ENCODE measurements around the gene SUFU. TPM values are rescaled to one million over a fixed set of nuclear protein-coding genes. Genes with fewer than 3 reads are reported as not detected.

Gene SUFU
- total and polyA plus RNA-seq, 5 donors from 2014 or later = 2.4 to 17.8 (median 5.0) TPM

GRCh38 chr10:102470579-102471546 is 32.9 kb upstream of the SUFU start:
- no peaks in the 10 kb centered on the region for H3K9me3 ChIP-seq (ENCODE audit: control insufficient read depth in 2 of 2, low read length in 2 of 2)
- Mint-ChIP-seq H3K4me1 (peaks cover 0 to 17% (median 6%) of the 10 kb centered on the region in 4 donors), H3K27ac (no peak overlapping the region), H3K36me3 (peaks cover 3% of the 10 kb centered on the region), H3K4me3 (no peak overlapping the region), H3K9me3 (no peaks in the 10 kb centered on the region), H3K27me3 (no peaks in the 10 kb centered on the region)
- no peaks in the 10 kb centered on the region for H3K27me3 ChIP-seq (ENCODE audit: control insufficient read depth, insufficient read depth, low read length)
- ATAC-seq (ENCODE audit: low read depth in 2 of 2) (no peak), DNase-seq (no peak)
- peaks cover 9% of the 10 kb centered on the region for H3K4me1 ChIP-seq (ENCODE audit: control insufficient read depth, insufficient read depth, low read length, poor library complexity, severe bottlenecking)
- H3K4me3 ChIP-seq (ENCODE audit: low read depth, low read length) = no peak overlapping the region
- H3K27ac ChIP-seq (ENCODE audit: insufficient read depth, low read length, poor library complexity, severe bottlenecking) = no peak overlapping the region
- H3K36me3 ChIP-seq (ENCODE audit: control insufficient read depth, insufficient read depth, low read length) = no peaks in the 10 kb centered on the region

- peak; percentile 60 to 75 for ATAC-seq (ENCODE audit: low read depth in 2 of 2)
- H3K4me3 ChIP-seq (ENCODE audit: low read depth, low read length) = no peak overlapping the region
These were observed 30.1 kb upstream of the SUFU start for GRCh38 chr10:102473445-102474331.

GRCh38 chr10:102475451-102476040 is 28.2 kb upstream of the SUFU start:
- peaks cover 0 to 30% (median 14%) of the 10 kb centered on the region in 4 donors for H3K4me1 Mint-ChIP-seq
- Histone ChIP-seq H3K4me1 (ENCODE audit: control insufficient read depth, insufficient read depth, low read length, poor library complexity, severe bottlenecking) (peaks cover 12% of the 10 kb centered on the region), H3K27me3 (ENCODE audit: control insufficient read depth, insufficient read depth, low read length) (no peaks in the 10 kb centered on the region), H3K27ac (ENCODE audit: insufficient read depth, low read length, poor library complexity, severe bottlenecking) (no peak overlapping the region), H3K9me3 (ENCODE audit: control insufficient read depth in 2 of 2, low read length in 2 of 2) (no peaks in the 10 kb centered on the region), H3K36me3 (ENCODE audit: control insufficient read depth, insufficient read depth, low read length) (peaks cover 7% of the 10 kb centered on the region), H3K4me3 (ENCODE audit: low read depth, low read length) (no peak overlapping the region)
- no peak overlapping the region for H3K4me3 Mint-ChIP-seq
- H3K36me3 Mint-ChIP-seq = peaks cover 14% of the 10 kb centered on the region
- H3K9me3 Mint-ChIP-seq = no peaks in the 10 kb centered on the region
- H3K27me3 Mint-ChIP-seq = no peaks in the 10 kb centered on the region
- H3K27ac Mint-ChIP-seq = peak overlapping the region in 1 of 3 donors; percentile 82
- DNase-seq (no peak), ATAC-seq (ENCODE audit: low read depth in 2 of 2) (no peak)

More at GRCh38 chr10:102473445-102474331, 30.1 kb upstream of the SUFU start:
- peaks cover 3% of the 10 kb centered on the region for H3K36me3 Mint-ChIP-seq
- DNase-seq = peak in 2 of 3 donors; percentile 15 to 67
- no peaks in the 10 kb centered on the region for H3K27me3 Mint-ChIP-seq
- peaks cover 0 to 24% (median 9%) of the 10 kb centered on the region in 4 donors for H3K4me1 Mint-ChIP-seq
- peak overlapping the region in 3 of 4 donors; percentile 35 to 79 (median 58) for H3K4me3 Mint-ChIP-seq
- Histone ChIP-seq H3K27ac (ENCODE audit: insufficient read depth, low read length, poor library complexity, severe bottlenecking) (no peak overlapping the region), H3K4me1 (ENCODE audit: control insufficient read depth, insufficient read depth, low read length, poor library complexity, severe bottlenecking) (peaks cover 10% of the 10 kb centered on the region), H3K9me3 (ENCODE audit: control insufficient read depth in 2 of 2, low read length in 2 of 2) (no peaks in the 10 kb centered on the region), H3K36me3 (ENCODE audit: control insufficient read depth, insufficient read depth, low read length) (no peaks in the 10 kb centered on the region), H3K27me3 (ENCODE audit: control insufficient read depth, insufficient read depth, low read length) (no peaks in the 10 kb centered on the region)
- no peaks in the 10 kb centered on the region for H3K9me3 Mint-ChIP-seq
- peak overlapping the region; percentile 71 to 83 (median 83) for H3K27ac Mint-ChIP-seq

GRCh38 chr10:102476466-102477141 is 27.2 kb upstream of the SUFU start:
- H3K36me3 ChIP-seq (ENCODE audit: control insufficient read depth, insufficient read depth, low read length) = peaks cover 18% of the 10 kb centered on the region
- peaks cover 12% of the 10 kb centered on the region for H3K4me1 ChIP-seq (ENCODE audit: control insufficient read depth, insufficient read depth, low read length, poor library complexity, severe bottlenecking)
- ATAC-seq (ENCODE audit: low read depth in 2 of 2) (no peak), DNase-seq (peak in 1 of 3 donors; percentile 33)
- peaks cover 15% of the 10 kb centered on the region for H3K36me3 Mint-ChIP-seq
- no peaks in the 10 kb centered on the region for H3K9me3 ChIP-seq (ENCODE audit: control insufficient read depth in 2 of 2, low read length in 2 of 2)
- peak overlapping the region; percentile 8 for H3K27ac ChIP-seq (ENCODE audit: insufficient read depth, low read length, poor library complexity, severe bottlenecking)
- H3K4me3 Mint-ChIP-seq = no peak overlapping the region
- H3K27me3 ChIP-seq (ENCODE audit: control insufficient read depth, insufficient read depth, low read length) = no peaks in the 10 kb centered on the region
- no peaks in the 10 kb centered on the region for H3K9me3 Mint-ChIP-seq
- H3K4me3 ChIP-seq (ENCODE audit: low read depth, low read length) = no peak overlapping the region
- H3K4me1 Mint-ChIP-seq = peaks cover 0 to 30% (median 14%) of the 10 kb centered on the region in 4 donors
- H3K27ac Mint-ChIP-seq = peak overlapping the region; percentile 54 to 91 (median 75)
- no peaks in the 10 kb centered on the region for H3K27me3 Mint-ChIP-seq

- no peak overlapping the region for H3K4me3 ChIP-seq (ENCODE audit: low read depth, low read length)
- no peaks in the 10 kb centered on the region for H3K27me3 ChIP-seq (ENCODE audit: control insufficient read depth, insufficient read depth, low read length)
- DNase-seq (no peak), ATAC-seq (ENCODE audit: low read depth in 2 of 2) (no peak)
- Mint-ChIP-seq H3K4me3 (no peak overlapping the region), H3K27ac (peak overlapping the region in 2 of 3 donors; percentile 5 to 85), H3K27me3 (no peaks in the 10 kb centered on the region), H3K36me3 (peaks cover 23% of the 10 kb centered on the region), H3K9me3 (no peaks in the 10 kb centered on the region), H3K4me1 (peaks cover 0 to 17% (median 8%) of the 10 kb centered on the region in 4 donors)
- H3K36me3 ChIP-seq (ENCODE audit: control insufficient read depth, insufficient read depth, low read length) = peaks cover 48% of the 10 kb centered on the region
- H3K9me3 ChIP-seq (ENCODE audit: control insufficient read depth in 2 of 2, low read length in 2 of 2) = no peaks in the 10 kb centered on the region
- H3K27ac ChIP-seq (ENCODE audit: insufficient read depth, low read length, poor library complexity, severe bottlenecking) = no peak overlapping the region
- peaks cover 3% of the 10 kb centered on the region for H3K4me1 ChIP-seq (ENCODE audit: control insufficient read depth, insufficient read depth, low read length, poor library complexity, severe bottlenecking)
These were observed 24.1 kb upstream of the SUFU start for GRCh38 chr10:102479651-102480050.

- no peaks in the 10 kb centered on the region for H3K27me3 Mint-ChIP-seq
These were observed 23.4 kb upstream of the SUFU start for GRCh38 chr10:102480396-102480795.

GRCh38 chr10:102484021-102484420 is 19.8 kb upstream of the SUFU start:
- Mint-ChIP-seq H3K4me1 (peaks cover 0 to 3% (median 1%) of the 10 kb centered on the region in 4 donors), H3K27ac (no peak overlapping the region)
- ATAC-seq (ENCODE audit: low read depth in 2 of 2) = no peak

More at GRCh38 chr10:102480396-102480795, 23.4 kb upstream of the SUFU start:
- no peak for ATAC-seq (ENCODE audit: low read depth in 2 of 2)
- H3K36me3 ChIP-seq (ENCODE audit: control insufficient read depth, insufficient read depth, low read length) = peaks cover 56% of the 10 kb centered on the region
- H3K4me3 Mint-ChIP-seq = no peak overlapping the region
- no peak overlapping the region for H3K4me3 ChIP-seq (ENCODE audit: low read depth, low read length)
- peak overlapping the region in 1 of 3 donors; percentile 85 for H3K27ac Mint-ChIP-seq
- no peak overlapping the region for H3K27ac ChIP-seq (ENCODE audit: insufficient read depth, low read length, poor library complexity, severe bottlenecking)
- no peaks in the 10 kb centered on the region for H3K27me3 ChIP-seq (ENCODE audit: control insufficient read depth, insufficient read depth, low read length)
- no peaks in the 10 kb centered on the region for H3K9me3 Mint-ChIP-seq
- DNase-seq = no peak
- no peaks in the 10 kb centered on the region for H3K9me3 ChIP-seq (ENCODE audit: control insufficient read depth in 2 of 2, low read length in 2 of 2)
- peaks cover 3% of the 10 kb centered on the region for H3K4me1 ChIP-seq (ENCODE audit: control insufficient read depth, insufficient read depth, low read length, poor library complexity, severe bottlenecking)
- H3K4me1 Mint-ChIP-seq = peaks cover 0 to 13% (median 8%) of the 10 kb centered on the region in 4 donors
- peaks cover 23% of the 10 kb centered on the region for H3K36me3 Mint-ChIP-seq

More at GRCh38 chr10:102484021-102484420, 19.8 kb upstream of the SUFU start:
- H3K27me3 ChIP-seq (ENCODE audit: control insufficient read depth, insufficient read depth, low read length) = no peaks in the 10 kb centered on the region
- no peak overlapping the region for H3K4me3 Mint-ChIP-seq
- peaks cover 89% of the 10 kb centered on the region for H3K36me3 ChIP-seq (ENCODE audit: control insufficient read depth, insufficient read depth, low read length)
- no peaks in the 10 kb centered on the region for H3K27me3 Mint-ChIP-seq
- H3K9me3 Mint-ChIP-seq = no peaks in the 10 kb centered on the region
- H3K4me3 ChIP-seq (ENCODE audit: low read depth, low read length) = no peak overlapping the region
- no peak for DNase-seq
- peaks cover 28% of the 10 kb centered on the region for H3K36me3 Mint-ChIP-seq
- no peaks in the 10 kb centered on the region for H3K9me3 ChIP-seq (ENCODE audit: control insufficient read depth in 2 of 2, low read length in 2 of 2)
- no peaks in the 10 kb centered on the region for H3K4me1 ChIP-seq (ENCODE audit: control insufficient read depth, insufficient read depth, low read length, poor library complexity, severe bottlenecking)
- H3K27ac ChIP-seq (ENCODE audit: insufficient read depth, low read length, poor library complexity, severe bottlenecking) = no peak overlapping the region
